OCI-LY7 (cell line): Measurements from ENCODE around the gene CENPP. TPM values are rescaled to one million over a fixed set of nuclear protein-coding genes. Genes with fewer than 3 reads are reported as not detected.

Experiments used
- BruUV-seq: library from RNA; stranded (reverse); fragments of 400-500 nt; replicated peaks from 2 replicates; lab custom pipeline; 2021; lab: Mats Ljungman, UMichigan
- CTCF ChIA-PET: fragments of 300-600 bp; sonication (Branson Sonifier 250); formaldehyde crosslinking; loops from one replicate; lab custom pipeline; 2022; ENCODE audit warnings: antibody characterized with exemption; ENCODE audit not compliant: unreplicated experiment; lab: Charles Lee
- POLR2A ChIA-PET: fragments of 300-600 bp; sonication (Branson Sonifier 250); formaldehyde crosslinking; loops from one replicate; lab custom pipeline; 2022; ENCODE audit warnings: antibody characterized with exemption; lab: Charles Lee
- DNase-seq: peaks from one replicate; pipeline ENCODE4 v3.0.0-alpha.2; 2015; ENCODE audit warnings: low spot score
- H2AFZ ChIP-seq: fragments of 200-600 bp; sonication (generic), shearing (Covaris generic); 2 replicates; pipeline ENCODE4 v1.6.1; 2014; ENCODE audit warnings: mild to moderate bottlenecking, antibody characterized with exemption, low read length, moderate library complexity
- H3K27ac ChIP-seq: fragments of 200-600 bp; sonication (generic); 2 replicates; pipeline ENCODE4 v1.5.1; 2014; ENCODE audit warnings: mixed run types, low read depth, mild to moderate bottlenecking, moderate library complexity, low read length, inconsistent platforms; ENCODE audit not compliant: poor library complexity, severe bottlenecking
- H3K36me3 ChIP-seq: fragments of 200-600 bp; sonication (generic); 2 replicates; pipeline ENCODE4 v1.6.1; 2014; ENCODE audit warnings: mild to moderate bottlenecking, antibody characterized with exemption, low read length, moderate library complexity, mixed read lengths; ENCODE audit not compliant: insufficient read depth
- H3K4me1 ChIP-seq: fragments of 200-600 bp; sonication (generic); 2 replicates; pipeline ENCODE4 v1.5.1; 2014; ENCODE audit warnings: mild to moderate bottlenecking, low read length; ENCODE audit not compliant: insufficient read depth, poor library complexity, severe bottlenecking
- H3K4me2 ChIP-seq: fragments of 200-600 bp; sonication (generic); 2 replicates; pipeline ENCODE4 v1.6.1; 2014; ENCODE audit warnings: mild to moderate bottlenecking, low read length
- H3K4me3 ChIP-seq: fragments of 200-600 bp; sonication (generic); 2 replicates; pipeline ENCODE4 v1.5.1; 2014; ENCODE audit warnings: mild to moderate bottlenecking, low read depth, low read length; ENCODE audit not compliant: poor library complexity, severe bottlenecking
- H3K79me2 ChIP-seq: fragments of 200-600 bp; sonication (generic); 2 replicates; pipeline ENCODE4 v1.6.1; 2016; ENCODE audit warnings: low read depth, mild to moderate bottlenecking, low read length, moderate library complexity, mixed read lengths; ENCODE audit not compliant: insufficient read depth
- H3K9me2 ChIP-seq: fragments of 200-600 bp; sonication (generic); 2 replicates; pipeline ENCODE4 v1.6.1; 2016; ENCODE audit warnings: mild to moderate bottlenecking, low read length, mixed read lengths; ENCODE audit not compliant: insufficient read depth
- H3K9me3 ChIP-seq: fragments of 200-600 bp; sonication (generic); 2 replicates; pipeline ENCODE4 v1.6.1; 2014; ENCODE audit warnings: mild to moderate bottlenecking, mixed run types, low read length, mixed read lengths
- H4K20me1 ChIP-seq: fragments of 200-600 bp; sonication (generic); 2 replicates; pipeline ENCODE4 v1.6.1; 2014; ENCODE audit warnings: mild to moderate bottlenecking, antibody characterized with exemption, low read length, moderate library complexity, mixed read lengths; ENCODE audit not compliant: insufficient read depth
- EZH2phosphoT487 ChIP-seq: fragments of 200-600 bp; sonication (generic); IDR thresholded peaks from 2 replicates; pipeline ENCODE4 v1.6.1; 2018; ENCODE audit warnings: low read depth, borderline replicate concordance, mild to moderate bottlenecking, mixed run types, antibody characterized with exemption, low read length, moderate library complexity, mixed read lengths
- intact Hi-C: fragments of 100-400 bp; cut with micrococcal nuclease; formaldehyde crosslinking; loops from one replicate; pipeline ENCODE4 v1.10.0; 2022; ENCODE audit not compliant: unreplicated experiment
- total RNA-seq, 2 experiments: library from RNA; depleted of rRNA in 1 of 2; stranded (reverse); fragments of >200 nt in 1 of 2; shearing (Covaris generic) in 1 of 2; gene quantifications; 2 replicates each; pipeline ENCODE4 v1.2.3, GENCODE V29; 2014 to 2022
- TF ChIP-seq, protein P1 (sequence below): fragments of 200-600 bp; sonication (generic); conservative IDR thresholded peaks from 2 replicates; pipeline ENCODE4 v1.5.1; 2014; ENCODE audit warnings: mild to moderate bottlenecking, antibody characterized with exemption, low read length, moderate library complexity, mixed read lengths

Gene CENPP
- total RNA-seq, 2 experiments from 2014 or later, result 25.4 to 30.9 TPM

DNA sequence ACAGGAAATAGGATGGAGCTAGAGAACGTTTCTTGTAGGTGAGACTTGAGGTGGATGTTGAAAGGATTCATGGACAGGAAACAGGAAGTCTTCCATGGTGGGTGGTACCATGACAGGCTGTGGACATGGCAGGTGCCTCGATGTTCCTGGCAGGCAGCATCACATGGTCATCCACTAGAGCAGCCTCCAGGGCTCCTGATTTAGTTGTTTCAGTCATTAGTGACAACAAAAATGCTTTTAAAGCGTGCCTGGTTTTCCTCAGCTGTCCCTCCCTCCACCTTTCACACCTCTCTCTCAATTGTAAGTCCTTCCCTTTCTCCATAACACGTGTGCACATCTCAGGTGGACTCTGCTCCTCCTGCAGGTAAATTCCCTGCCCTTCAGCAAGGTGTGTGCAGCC is 181.7 kb downstream of the CENPP start:
- CTCF ChIA-PET, result no interaction called here
- no peaks in the 10 kb centered on the region for H3K36me3 ChIP-seq
- H4K20me1 ChIP-seq, result no peaks in the 10 kb centered on the region
- TF ChIP-seq, protein P1, sequence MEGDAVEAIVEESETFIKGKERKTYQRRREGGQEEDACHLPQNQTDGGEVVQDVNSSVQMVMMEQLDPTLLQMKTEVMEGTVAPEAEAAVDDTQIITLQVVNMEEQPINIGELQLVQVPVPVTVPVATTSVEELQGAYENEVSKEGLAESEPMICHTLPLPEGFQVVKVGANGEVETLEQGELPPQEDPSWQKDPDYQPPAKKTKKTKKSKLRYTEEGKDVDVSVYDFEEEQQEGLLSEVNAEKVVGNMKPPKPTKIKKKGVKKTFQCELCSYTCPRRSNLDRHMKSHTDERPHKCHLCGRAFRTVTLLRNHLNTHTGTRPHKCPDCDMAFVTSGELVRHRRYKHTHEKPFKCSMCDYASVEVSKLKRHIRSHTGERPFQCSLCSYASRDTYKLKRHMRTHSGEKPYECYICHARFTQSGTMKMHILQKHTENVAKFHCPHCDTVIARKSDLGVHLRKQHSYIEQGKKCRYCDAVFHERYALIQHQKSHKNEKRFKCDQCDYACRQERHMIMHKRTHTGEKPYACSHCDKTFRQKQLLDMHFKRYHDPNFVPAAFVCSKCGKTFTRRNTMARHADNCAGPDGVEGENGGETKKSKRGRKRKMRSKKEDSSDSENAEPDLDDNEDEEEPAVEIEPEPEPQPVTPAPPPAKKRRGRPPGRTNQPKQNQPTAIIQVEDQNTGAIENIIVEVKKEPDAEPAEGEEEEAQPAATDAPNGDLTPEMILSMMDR, result no peak
- no peak for TF ChIP-seq EZH2phosphoT487
- intact Hi-C loops, result no loop called here
- no peaks in the 10 kb centered on the region for H3K79me2 ChIP-seq
- H3K9me2 ChIP-seq, result no peaks in the 10 kb centered on the region
- DNase-seq, result no peak
- POLR2A ChIA-PET, result no interaction called here
- no peaks in the 10 kb centered on the region for H3K9me3 ChIP-seq
- no TSS peak for BruUV-seq
- H3K4me3 ChIP-seq, result no peak overlapping the region
- H3K27ac ChIP-seq, result no peak overlapping the region
- H3K4me2 ChIP-seq, result no peak overlapping the region
- no peak overlapping the region for H2AFZ ChIP-seq
- H3K4me1 ChIP-seq, result no peaks in the 10 kb centered on the region

- Histone ChIP-seq H3K4me2 (no peak overlapping the region), H2AFZ (no peak overlapping the region)
- CTCF ChIA-PET, result no interaction called here
Measured at GRCh38 chr9:92508018-92508820, 182.5 kb downstream of the CENPP start.

GRCh38 chr9:92509050-92509449 is 183.3 kb downstream of the CENPP start:
- Histone ChIP-seq H3K36me3 (no peaks in the 10 kb centered on the region), H3K4me2 (no peak overlapping the region), H3K79me2 (no peaks in the 10 kb centered on the region), H3K4me1 (no peaks in the 10 kb centered on the region), H3K27ac (no peak overlapping the region), H3K4me3 (no peak overlapping the region), H2AFZ (no peak overlapping the region), H4K20me1 (no peaks in the 10 kb centered on the region), H3K9me3 (no peaks in the 10 kb centered on the region), H3K9me2 (no peaks in the 10 kb centered on the region)
- DNase-seq, result no peak
- intact Hi-C loops, result no loop called here
- ChIA-PET CTCF (no interaction called here), POLR2A (no interaction called here)
- no TSS peak for BruUV-seq
- no peak for TF ChIP-seq EZH2phosphoT487
- TF ChIP-seq, protein P1, result no peak

More at GRCh38 chr9:92508018-92508820, 182.5 kb downstream of the CENPP start:
- H3K79me2 ChIP-seq, result no peaks in the 10 kb centered on the region
- H3K27ac ChIP-seq, result no peak overlapping the region
- H3K4me1 ChIP-seq, result no peaks in the 10 kb centered on the region
- no peaks in the 10 kb centered on the region for H3K9me2 ChIP-seq
- no TSS peak for BruUV-seq
- DNase-seq, result no peak
- H4K20me1 ChIP-seq, result no peaks in the 10 kb centered on the region
- H3K36me3 ChIP-seq, result no peaks in the 10 kb centered on the region
- H3K9me3 ChIP-seq, result no peaks in the 10 kb centered on the region
- H3K4me3 ChIP-seq, result no peak overlapping the region
- POLR2A ChIA-PET, result no interaction called here
- TF ChIP-seq EZH2phosphoT487, result no peak
- TF ChIP-seq, protein P1, result no peak
- intact Hi-C loops, result no loop called here
